HFF-Myc (cell line): Measurements from ENCODE around the gene UPK3B.
"Not testable (repeated sequence)": the region's sequence is repeated elsewhere in the genome, so short reads cannot be mapped to it uniquely, and the experiment has no call there.

Experiments used
- DNase-seq: peaks from one replicate; pipeline ENCODE4 v3.0.0-alpha.2; 2011; ENCODE audit warnings: low read depth; ENCODE audit errors: extremely low read depth
- H3K4me3 ChIP-seq: replicated peaks from 2 replicates; pipeline ENCODE4 v1.5.1; 2011; ENCODE audit warnings: low read depth, mild to moderate bottlenecking, control low read depth, low read length

UPK3B gene

DNA sequence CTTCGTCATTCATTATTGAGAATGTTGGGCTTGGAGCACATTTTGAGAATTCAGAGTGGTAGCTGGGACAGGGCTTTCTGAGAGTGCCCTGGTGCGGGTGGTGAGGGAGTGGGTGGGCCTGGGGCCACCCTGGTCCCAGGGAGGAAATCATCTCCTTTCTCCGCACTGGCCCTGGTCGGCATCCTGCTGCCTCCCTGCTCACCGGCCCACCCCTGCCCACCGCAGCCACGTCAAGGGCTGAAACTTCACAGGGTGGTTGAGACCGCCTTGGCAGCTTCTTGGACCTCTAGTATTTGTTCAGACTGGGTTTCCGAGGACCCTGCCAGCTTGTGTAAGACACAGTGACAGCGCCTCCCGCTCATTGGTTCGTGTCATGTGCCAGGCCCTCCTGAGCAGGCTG, 25.9 kb upstream of the UPK3B start:
- not testable (repeated sequence) for H3K4me3 ChIP-seq, DNase-seq

DNA sequence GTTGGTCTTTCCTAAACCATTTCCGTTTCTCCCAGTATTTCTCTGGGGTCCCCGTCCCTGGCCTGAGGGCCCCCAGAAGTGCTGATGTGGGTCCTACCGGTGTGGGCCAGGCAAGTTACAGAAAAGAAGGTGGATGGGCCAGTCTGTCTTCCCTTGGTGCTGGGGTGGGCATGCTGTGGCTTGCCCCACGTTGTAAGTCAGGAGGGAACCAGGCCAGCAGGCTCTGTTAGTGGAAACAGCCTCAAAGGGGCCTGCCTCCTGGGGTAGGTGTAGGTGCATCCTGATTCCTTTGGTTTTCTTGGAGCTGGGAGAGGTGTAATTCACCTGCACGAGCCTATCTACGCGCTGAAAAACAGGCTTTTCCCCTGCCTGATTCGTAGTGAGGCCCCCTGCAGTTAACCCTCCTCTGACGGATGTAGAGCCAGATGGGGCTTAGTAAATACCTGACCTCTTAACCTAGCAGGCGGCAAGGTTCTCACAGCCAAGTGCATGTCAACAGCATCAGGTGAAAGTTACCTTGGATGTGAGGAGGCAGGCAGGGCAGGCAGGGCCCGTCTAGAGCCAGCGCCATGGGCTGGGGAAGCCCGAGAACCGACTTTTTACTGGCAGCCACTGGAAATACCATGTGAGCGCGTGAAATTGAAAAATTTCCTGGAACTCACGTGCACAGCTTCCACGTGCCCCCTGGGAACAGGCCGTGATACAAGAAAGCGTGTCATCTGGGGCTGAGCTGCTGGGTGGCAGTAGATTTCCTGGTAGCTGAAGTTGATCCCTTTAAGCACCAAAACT, 24.3 kb upstream of the UPK3B start:
- H3K4me3 ChIP-seq, DNase-seq: not testable (repeated sequence)

DNA sequence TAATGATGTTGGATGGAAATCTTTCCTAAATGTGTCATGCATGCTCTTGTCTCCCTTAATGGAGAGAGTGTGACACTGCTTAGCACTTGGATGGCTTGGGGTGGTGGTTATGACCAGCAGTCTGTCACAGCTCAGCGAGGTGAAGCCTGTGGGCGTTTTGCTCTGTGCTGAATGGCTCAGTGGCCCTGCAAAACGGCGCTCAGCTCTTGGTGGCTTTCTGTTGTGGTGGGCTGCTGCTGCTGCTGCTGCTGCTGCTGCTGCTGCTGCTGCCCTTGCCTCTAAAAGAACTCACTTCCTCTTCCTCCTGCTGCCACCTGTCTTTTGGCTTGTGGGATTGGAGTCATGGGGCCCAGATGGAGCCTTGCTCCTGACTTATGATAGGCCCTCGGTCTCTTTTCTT, 23.7 kb upstream of the UPK3B start:
- DNase-seq, H3K4me3 ChIP-seq: not testable (repeated sequence)

DNA sequence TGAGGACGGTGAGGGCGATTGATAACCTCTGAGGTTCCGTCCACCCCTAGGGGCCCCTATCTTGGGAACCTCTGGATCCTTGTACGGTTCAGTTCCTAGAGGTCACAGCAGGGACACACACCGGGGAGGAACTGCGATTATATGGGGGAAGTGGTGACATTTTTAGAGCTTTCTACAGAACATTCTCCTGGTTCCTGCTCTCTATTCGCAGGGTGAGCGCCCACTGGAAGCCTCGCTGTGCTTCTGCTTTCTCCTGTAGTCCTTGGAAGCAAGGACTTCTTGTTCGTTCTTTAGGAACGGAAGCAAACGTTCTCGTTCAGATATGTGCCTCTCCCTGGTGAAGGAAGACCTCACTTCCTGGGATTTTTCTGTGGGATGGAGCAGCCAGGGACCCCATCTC, 22.4 kb upstream of the UPK3B start:
- H3K4me3 ChIP-seq, DNase-seq: not testable (repeated sequence)

DNA sequence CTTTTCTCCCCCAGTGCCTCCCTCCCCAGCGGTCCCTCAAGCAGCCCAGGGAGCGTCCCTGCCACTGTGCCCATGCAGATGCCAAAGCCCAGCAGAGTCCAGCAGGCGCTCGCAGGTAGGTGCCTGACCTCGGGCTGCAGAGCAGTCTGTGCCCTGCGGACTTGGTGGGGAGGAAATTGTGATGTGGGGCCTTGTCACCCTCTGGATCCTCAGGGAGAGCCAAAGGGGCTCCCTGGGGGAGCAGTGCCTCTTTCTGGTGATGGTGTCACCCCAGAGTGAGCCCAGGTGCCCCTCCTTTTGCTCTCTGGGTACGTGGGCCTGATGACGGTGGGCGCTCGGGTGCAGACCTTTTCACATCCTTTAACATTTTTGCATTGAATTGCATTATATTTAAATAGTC, 18.2 kb upstream of the UPK3B start:
- not testable (repeated sequence) for H3K4me3 ChIP-seq, DNase-seq

DNA sequence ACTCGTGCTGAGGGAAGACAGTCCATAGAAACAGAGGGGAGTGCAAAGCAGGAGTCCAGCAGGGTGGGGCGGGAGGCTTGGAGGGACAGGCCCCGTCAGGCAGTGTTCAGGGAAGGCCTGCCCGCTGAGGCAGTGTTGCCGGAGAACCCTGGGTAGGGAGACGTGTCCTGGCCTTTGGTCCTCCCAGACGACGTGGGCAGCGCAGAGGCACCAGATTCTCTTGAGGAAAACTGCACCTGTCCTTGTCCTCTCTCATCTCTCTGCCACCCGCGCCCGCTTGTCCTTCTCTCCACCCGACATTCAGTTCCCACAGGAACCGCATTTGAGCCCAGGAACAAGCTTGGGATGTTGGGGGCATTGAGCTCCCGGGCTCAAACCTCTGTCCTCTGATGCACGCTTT, 14.6 kb upstream of the UPK3B start:
- H3K4me3 ChIP-seq, DNase-seq: not testable (repeated sequence)

DNA sequence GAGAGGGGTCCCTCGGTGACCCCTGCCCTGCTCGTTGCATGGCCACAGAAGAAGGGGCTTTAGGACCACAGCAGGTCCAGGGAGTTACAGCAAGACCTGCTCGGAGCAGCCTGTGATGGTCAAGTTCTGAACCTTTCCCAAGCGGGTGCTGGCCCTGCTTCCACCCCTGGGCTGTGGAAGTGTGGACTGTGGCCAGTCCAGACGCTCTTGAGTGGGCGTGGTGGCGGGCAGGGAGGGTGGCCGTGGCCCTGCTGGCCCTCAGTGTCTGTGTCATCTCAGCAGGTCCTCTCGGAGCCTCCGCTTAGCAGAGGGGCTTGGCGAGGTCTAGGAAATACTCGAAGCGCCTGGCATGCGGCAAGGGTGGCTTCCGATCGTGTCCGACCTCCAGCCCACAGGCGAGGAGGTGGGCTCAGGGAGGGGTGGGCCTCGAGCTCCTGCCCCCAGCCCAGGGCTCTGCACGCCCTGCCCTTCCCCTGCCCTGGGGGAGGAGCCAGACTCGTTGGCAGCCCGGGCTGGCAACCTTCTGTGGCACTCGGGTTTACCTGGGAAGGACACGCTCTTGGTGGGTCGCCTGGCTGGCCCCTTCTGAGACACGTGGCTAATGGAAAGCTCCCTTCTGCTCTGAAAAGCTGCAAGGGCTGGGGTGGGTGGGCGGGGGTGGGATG, 12.3 kb upstream of the UPK3B start:
- DNase-seq, H3K4me3 ChIP-seq: not testable (repeated sequence)

DNA sequence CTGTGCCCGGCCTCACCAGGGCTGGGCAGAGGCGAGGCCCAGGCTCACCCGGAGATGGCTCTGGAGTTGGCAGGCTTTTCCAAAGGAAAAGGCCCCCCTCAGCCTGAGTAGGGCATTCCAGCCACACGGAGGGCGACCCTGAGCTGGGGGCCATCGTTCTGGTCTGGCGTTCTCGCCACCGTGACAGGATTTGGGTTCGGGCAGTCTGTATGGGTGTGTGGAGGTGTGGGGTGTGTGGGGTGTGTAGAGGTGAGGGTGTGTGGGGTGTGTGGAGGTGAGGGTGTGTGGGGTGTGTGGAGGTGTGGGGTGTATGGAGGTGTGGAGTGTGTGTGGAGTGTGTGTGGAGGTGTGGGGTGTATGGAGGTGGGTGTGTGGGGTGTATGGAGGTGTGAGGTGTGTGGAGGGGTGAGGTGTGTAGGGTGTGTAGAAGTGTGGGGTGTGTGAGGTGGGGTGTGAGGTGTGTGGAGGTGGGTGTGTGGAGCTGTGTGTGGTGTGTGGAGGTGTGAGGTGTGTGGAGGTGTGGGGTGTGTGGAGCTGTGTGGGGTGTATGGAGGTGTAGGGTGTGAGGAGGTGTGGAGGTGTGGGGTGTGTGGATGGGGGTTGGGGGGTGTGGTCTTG, 11.7 kb upstream of the UPK3B start:
- not testable (repeated sequence) for H3K4me3 ChIP-seq, DNase-seq

DNA sequence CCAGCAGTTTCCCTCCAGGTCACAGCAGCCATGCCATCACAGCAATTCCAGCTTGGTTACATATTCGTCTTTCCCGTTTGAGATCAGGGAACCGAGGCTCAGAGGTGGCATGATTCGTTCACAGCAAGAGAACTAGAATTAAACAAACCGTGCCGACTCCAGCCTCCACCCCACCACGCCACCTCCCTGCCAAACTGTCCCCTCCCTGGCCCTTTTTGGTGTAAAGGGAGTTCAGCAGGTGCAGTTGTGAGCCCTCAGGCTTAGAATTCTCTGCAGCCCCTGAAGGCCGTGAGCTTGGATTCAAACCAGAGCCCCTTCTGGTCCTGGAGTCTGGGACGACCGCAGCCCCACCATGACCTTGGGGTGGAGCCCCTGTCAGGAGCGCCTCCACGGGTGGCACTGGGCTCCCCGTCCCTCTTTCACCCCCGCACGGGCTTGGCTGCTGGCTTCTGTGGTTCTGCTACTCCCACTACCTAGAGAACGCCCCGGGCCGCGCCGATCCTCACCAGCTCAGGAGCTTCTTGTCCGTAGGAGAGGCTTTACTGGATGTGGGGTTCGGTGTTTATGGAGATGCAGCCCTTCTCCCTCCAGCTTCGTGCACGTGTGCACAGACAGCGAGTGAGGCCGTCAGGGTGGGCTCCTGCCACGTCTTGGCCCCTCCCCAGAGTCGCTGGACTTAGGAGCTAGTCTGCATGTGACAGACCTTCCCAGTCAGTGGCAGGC, 11.0 kb upstream of the UPK3B start:
- DNase-seq, H3K4me3 ChIP-seq: not testable (repeated sequence)

DNA sequence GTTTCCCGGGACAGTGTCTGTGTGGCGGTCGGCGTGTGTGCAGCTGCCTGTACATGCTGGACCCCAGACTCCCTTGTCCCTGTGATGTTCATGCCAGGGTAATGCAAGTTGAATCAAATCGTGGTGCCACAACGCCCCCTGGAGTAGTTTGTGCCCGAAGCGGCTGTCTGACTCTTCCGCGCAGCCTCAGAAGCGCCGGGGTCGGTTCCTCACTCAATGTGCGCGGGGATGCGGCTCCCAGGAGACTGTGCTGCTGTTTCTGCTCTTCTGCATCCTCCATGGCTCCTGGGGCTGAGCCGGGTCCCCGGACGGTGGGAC, 10.5 kb upstream of the UPK3B start:
- not testable (repeated sequence) for DNase-seq, H3K4me3 ChIP-seq

DNA sequence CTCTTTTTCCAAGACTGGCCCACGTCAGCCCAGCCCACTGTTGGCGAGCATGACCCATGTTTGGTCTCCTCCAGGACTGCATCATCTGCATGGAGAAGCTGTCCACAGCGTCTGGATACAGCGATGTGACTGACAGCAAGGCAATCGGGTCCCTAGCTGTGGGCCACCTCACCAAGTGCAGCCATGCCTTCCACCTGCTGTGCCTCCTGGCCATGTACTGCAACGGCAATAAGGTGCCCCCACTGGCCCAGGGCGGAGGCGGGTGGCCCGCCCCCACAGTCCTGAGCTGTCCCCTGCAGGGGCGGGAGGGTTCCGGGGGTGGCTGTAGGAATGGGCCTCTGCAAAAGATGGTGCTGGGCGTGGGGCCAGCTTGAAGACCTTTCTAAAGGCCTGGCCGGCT, 8.1 kb upstream of the UPK3B start:
- DNase-seq, H3K4me3 ChIP-seq: not testable (repeated sequence)

DNA sequence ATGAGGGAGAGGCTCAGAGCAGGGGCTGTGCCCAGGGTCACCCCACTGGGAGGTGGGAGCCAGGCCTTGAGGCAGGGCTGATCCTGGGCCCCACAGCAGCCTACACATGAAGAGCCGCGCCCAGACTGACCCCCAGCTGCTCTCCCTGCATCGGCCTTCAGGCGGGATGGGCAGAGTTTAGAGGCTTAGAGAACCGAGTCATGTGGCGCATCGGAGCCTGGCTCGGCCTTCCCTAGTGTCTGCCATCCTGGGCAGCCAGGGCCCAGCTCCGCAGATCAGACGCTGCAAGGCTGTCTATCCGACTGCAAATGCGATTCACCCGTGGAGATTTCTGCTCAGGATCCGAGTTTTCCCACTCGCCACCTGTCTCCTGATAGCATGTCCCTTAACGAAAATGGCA, 7.5 kb upstream of the UPK3B start:
- DNase-seq, H3K4me3 ChIP-seq: not testable (repeated sequence)

DNA sequence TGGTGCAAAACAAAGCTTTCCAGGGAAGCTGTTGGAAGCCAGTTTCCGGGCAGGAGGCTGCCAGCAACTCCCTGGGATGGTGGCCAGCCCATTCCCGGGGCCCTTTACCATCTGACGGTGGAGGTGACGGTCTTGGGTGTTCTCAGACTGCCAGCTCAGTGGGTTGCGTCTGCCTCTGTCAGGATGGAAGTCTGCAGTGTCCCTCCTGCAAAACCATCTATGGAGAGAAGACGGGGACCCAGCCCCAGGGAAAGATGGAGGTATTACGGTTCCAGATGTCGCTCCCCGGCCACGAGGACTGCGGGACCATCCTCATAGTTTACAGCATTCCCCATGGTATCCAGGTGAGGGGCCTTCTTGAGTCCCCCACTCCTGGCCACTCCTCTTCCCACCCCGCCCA, 7.1 kb upstream of the UPK3B start:
- DNase-seq: not testable (repeated sequence)

DNA sequence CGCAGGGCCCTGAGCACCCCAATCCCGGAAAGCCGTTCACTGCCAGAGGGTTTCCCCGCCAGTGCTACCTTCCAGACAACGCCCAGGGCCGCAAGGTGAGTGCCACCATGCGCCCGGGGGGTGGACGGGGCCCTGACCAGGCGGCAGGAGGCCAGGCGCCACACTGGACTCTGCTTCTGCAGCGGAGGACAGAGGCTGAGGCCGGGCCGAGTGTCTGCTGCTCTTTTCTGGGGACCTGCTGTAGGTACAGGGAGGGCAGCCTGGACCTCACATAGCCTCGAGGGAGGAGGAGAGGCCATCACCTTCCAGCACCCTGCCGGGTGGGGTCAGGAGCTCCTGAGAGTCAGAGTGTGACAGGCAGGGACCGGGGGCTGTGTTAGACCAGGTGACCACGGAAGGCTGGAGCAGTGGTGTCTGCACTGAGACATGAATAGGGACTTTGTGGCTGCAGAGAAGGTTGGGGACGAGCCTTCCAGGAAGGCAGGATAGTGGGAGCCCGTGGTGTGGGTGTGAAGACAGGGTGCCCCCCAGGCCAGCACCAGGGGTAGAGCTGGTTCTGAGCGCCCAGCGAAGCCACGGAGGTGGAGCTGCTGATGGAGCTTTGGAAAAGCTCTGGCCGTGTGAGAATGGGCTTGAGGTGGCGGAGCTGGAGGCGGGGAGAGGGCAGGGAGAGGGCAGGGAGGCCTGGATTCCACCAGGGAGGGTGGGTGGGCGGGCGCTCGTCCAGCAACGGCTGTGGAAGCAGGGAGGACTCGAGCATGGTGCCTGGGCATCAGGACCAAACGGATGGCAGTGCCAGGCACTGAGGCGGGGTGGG, 5.8 kb upstream of the UPK3B start:
- not testable (repeated sequence) for H3K4me3 ChIP-seq, DNase-seq

More for the DNA sequence above, 7.1 kb upstream of the UPK3B start:
- H3K4me3 ChIP-seq: not testable (repeated sequence)
